ENCODE data around the gene MAMLD1.

GRCh38 chrX:150487369-150488094 is 124.4 kb downstream of the MAMLD1 start:
- TF ChIP-seq POLR2AphosphoS5 (IDR thresholded peaks at IDR 0.05) (no peak), CTCF (IDR thresholded peaks at IDR 0.05) (no peak)
